Endothelial cell of umbilical vein (primary cell): ENCODE measurements around the gene RAD51B. TPM values are rescaled to one million over a fixed set of nuclear protein-coding genes. Genes with fewer than 3 reads are reported as not detected.

Experiments
- BruUV-seq: library from RNA; stranded (reverse); fragments of 400-500 nt; replicated peaks from 2 replicates; lab custom pipeline; 2021; lab: Mats Ljungman, UMichigan
- CTCF ChIA-PET: fragments of 300-600, 350-600 bp; sonication (Branson Sonifier 250); formaldehyde crosslinking; loops from one replicate; lab custom pipeline; 2021; ENCODE audit warnings: antibody characterized with exemption, inconsistent platforms; lab: Charles Lee
- POLR2A ChIA-PET: fragments of 300-600, 350-600 bp; sonication (Branson Sonifier 250); formaldehyde crosslinking; loops from one replicate; lab custom pipeline; 2021; ENCODE audit warnings: antibody characterized with exemption, inconsistent platforms; lab: Charles Lee
- DNase-seq: peaks from one replicate; pipeline ENCODE4 v3.0.0-alpha.2; 2011; ENCODE audit warnings: low read depth, low spot score
- FAIRE-seq: peaks from 2 replicates; lab custom pipeline; 2011; peaks lifted over from hg19 to GRCh38; lab: Jason Lieb, UNC
- H2AFZ ChIP-seq: 2 replicates; pipeline ENCODE4 v1.6.0; 2012; ENCODE audit warnings: low read depth, low read length, control low read depth, inconsistent platforms
- H3K27ac ChIP-seq: 2 replicates; pipeline ENCODE4 v1.5.1; 2011; ENCODE audit warnings: low read depth, mild to moderate bottlenecking, control low read depth, low read length, moderate library complexity; ENCODE audit not compliant: insufficient read depth
- H3K27me3 ChIP-seq, 2 experiments: 2 replicates each; pipeline versions ENCODE4 v1.6.0 to v1.6.1; 2011; ENCODE audit warnings: low read length in 2 of 2, mixed read lengths in 1 of 2; ENCODE audit not compliant: control insufficient read depth in 2 of 2, insufficient read depth in 2 of 2
- H3K36me3 ChIP-seq, 2 experiments: 2 replicates in 1 of 2; 3 replicates in 1 of 2; pipeline ENCODE4 v1.5.1; 2011; ENCODE audit warnings: low read length in 2 of 2, mild to moderate bottlenecking in 1 of 2, moderate library complexity in 1 of 2; ENCODE audit not compliant: control insufficient read depth in 2 of 2, insufficient read depth in 2 of 2; ENCODE audit errors: extremely low read depth in 1 of 2
- H3K4me1 ChIP-seq: 3 replicates; pipeline ENCODE4 v1.5.1; 2011; ENCODE audit warnings: mild to moderate bottlenecking, low read length; ENCODE audit not compliant: control insufficient read depth, insufficient read depth; ENCODE audit errors: extremely low read depth
- H3K4me2 ChIP-seq: 2 replicates; pipeline ENCODE4 v1.6.1; 2011; ENCODE audit warnings: low read length, control low read depth, mixed read lengths; ENCODE audit not compliant: insufficient read depth
- H3K4me3 ChIP-seq, 3 experiments: fragments of 200-600 bp in 1 of 3; sonication (generic), shearing (Covaris generic) in 1 of 3; replicated peaks in 1 of 3; 2 replicates each; pipeline ENCODE4 v1.5.1; 2011 to 2016; ENCODE audit warnings: control low read depth in 3 of 3, low read length in 3 of 3, mild to moderate bottlenecking in 2 of 3, inconsistent platforms in 1 of 3, low read depth in 1 of 3, moderate library complexity in 1 of 3; ENCODE audit not compliant: insufficient read depth in 1 of 3
- H3K79me2 ChIP-seq: 2 replicates; pipeline ENCODE4 v1.6.0; 2012; ENCODE audit warnings: low read length, inconsistent platforms; ENCODE audit not compliant: control insufficient read depth, insufficient read depth
- H3K9ac ChIP-seq: replicated peaks from 2 replicates; pipeline ENCODE3; 2011; ENCODE audit warnings: low read length, control low read depth; ENCODE audit not compliant: insufficient read depth; ENCODE audit errors: extremely low read depth
- H3K9me1 ChIP-seq: replicated peaks from 3 replicates; pipeline ENCODE4 v1.6.0; 2011; ENCODE audit warnings: mild to moderate bottlenecking, low read length; ENCODE audit not compliant: control insufficient read depth, insufficient read depth; ENCODE audit errors: extremely low read depth
- H3K9me3 ChIP-seq: replicated peaks from 2 replicates; pipeline ENCODE4 v1.5.1; 2012; ENCODE audit warnings: low read length, inconsistent platforms; ENCODE audit not compliant: control insufficient read depth, insufficient read depth
- H4K20me1 ChIP-seq: replicated peaks from 2 replicates; pipeline ENCODE3; 2011; ENCODE audit warnings: mild to moderate bottlenecking, low read length; ENCODE audit not compliant: control insufficient read depth, insufficient read depth; ENCODE audit errors: extremely low read depth
- CTCF ChIP-seq, 2 donors: IDR thresholded peaks; 1 replicate in 1 of 2; 2 replicates in 1 of 2; pipeline ENCODE4 v1.5.1; 2011; ENCODE audit warnings: low read length in 2 of 2, mild to moderate bottlenecking in 2 of 2, moderate library complexity in 2 of 2, control low read depth in 1 of 2, inconsistent platforms in 1 of 2, low read depth in 1 of 2; ENCODE audit not compliant: insufficient read depth in 1 of 2; ENCODE audit errors: extremely low read depth in 1 of 2
- EZH2 ChIP-seq: IDR thresholded peaks from 2 replicates; pipeline ENCODE4 v1.6.1; 2012; ENCODE audit warnings: borderline replicate concordance, low read depth, mild to moderate bottlenecking, moderate library complexity, low read length, inconsistent platforms; ENCODE audit not compliant: severe bottlenecking
- FOS ChIP-seq: IDR thresholded peaks from 2 replicates; pipeline ENCODE4 v1.6.1; 2011; ENCODE audit warnings: mild to moderate bottlenecking, low read length, moderate library complexity, borderline replicate concordance; ENCODE audit not compliant: insufficient read depth
- GATA2 ChIP-seq: IDR thresholded peaks from 2 replicates; pipeline ENCODE4 v1.7.0; 2011; ENCODE audit warnings: low read depth, mild to moderate bottlenecking, moderate library complexity, mixed read lengths, low read length; ENCODE audit not compliant: insufficient read length, insufficient read depth
- JUN ChIP-seq: IDR thresholded peaks from 2 replicates; pipeline ENCODE4 v1.6.1; 2011; ENCODE audit warnings: borderline replicate concordance, low read depth; ENCODE audit not compliant: insufficient read length, insufficient read depth
- MAX ChIP-seq: IDR thresholded peaks from 2 replicates; pipeline ENCODE4 v1.6.1; 2011; ENCODE audit not compliant: insufficient read depth, insufficient read length
- MYC ChIP-seq: IDR thresholded peaks from one replicate; pipeline ENCODE4 v1.6.1; 2011; ENCODE audit warnings: mild to moderate bottlenecking, low read depth, low read length
- POLR2A ChIP-seq: IDR thresholded peaks from 2 replicates; pipeline ENCODE4 v1.6.1; 2012; ENCODE audit warnings: low read depth, mild to moderate bottlenecking, control low read depth, low read length
- POLR2AphosphoS5 ChIP-seq: IDR thresholded peaks from 2 replicates; pipeline ENCODE4 v1.6.1; 2012; ENCODE audit warnings: low read depth, mild to moderate bottlenecking, control low read depth, low read length, moderate library complexity; ENCODE audit not compliant: insufficient read depth
- dilution Hi-C: fragments of 300-500 bp; cut with MboI; formaldehyde crosslinking; loops from one replicate; pipeline ENCODE4 v1.15.0; 2019; ENCODE audit warnings: low sequenced_read_pairs; ENCODE audit not compliant: extremely low pct_ligation_motif_present
- intact Hi-C: fragments of 100-400 bp; cut with micrococcal nuclease; formaldehyde crosslinking; loops from one replicate; pipeline ENCODE4 v1.10.0; 2022
- polyA plus RNA-seq, 4 experiments: library from polyadenylated mRNA; depleted of rRNA in 3 of 4; stranded (reverse) in 3 of 4; unstranded in 1 of 4; fragments of >200 nt; gene quantifications; 2 replicates each; pipeline versions ENCODE4 v1.2.1 to v1.2.3, GENCODE V29; 2011 to 2012; ENCODE audit warnings: missing spikeins in 1 of 4
- total RNA-seq: library from RNA; stranded (reverse); gene quantifications from 2 replicates; pipeline ENCODE4 v1.2.3, GENCODE V29; 2021

Gene RAD51B
- total and polyA plus RNA-seq, 2 donors (not counting 3 experiments of a cell fraction or from before 2014, with no cell fraction given) = 3.9 to 19.0 TPM

GRCh38 chr14:68741839-68742470 lies 922.4 kb downstream of the RAD51B start:
- Histone ChIP-seq H3K79me2 (no peaks in the 10 kb centered on the region), H3K9me1 (no peaks in the 10 kb centered on the region), H3K27me3 (no peaks in the 10 kb centered on the region), H3K9me3 (no peaks in the 10 kb centered on the region), H3K27ac (no peak overlapping the region), H2AFZ (no peak overlapping the region), H3K36me3 (no peaks in the 10 kb centered on the region), H3K9ac (no peak overlapping the region), H3K4me3 (no peak overlapping the region), H4K20me1 (no peaks in the 10 kb centered on the region), H3K4me2 (no peak overlapping the region), H3K4me1 (no peaks in the 10 kb centered on the region)
- DNase-seq = no peak
- dilution Hi-C loops = no loop called here
- no peak for FAIRE-seq
- ChIA-PET POLR2A (no interaction called here), CTCF (no interaction called here)
- TF ChIP-seq JUN = no peak
- TF ChIP-seq FOS = no peak
- TF ChIP-seq MAX = no peak
- TF ChIP-seq GATA2 = no peak
- TF ChIP-seq CTCF (IDR thresholded peaks at IDR 0.05; ENCODE audit: extremely low read depth in 1 of 2, insufficient read depth in 1 of 2, low read depth in 1 of 2, low read length in 2 of 2) = no peak
- TF ChIP-seq POLR2A = no peak
- TF ChIP-seq EZH2 = no peak
- no peak for TF ChIP-seq MYC
- no peak for TF ChIP-seq POLR2AphosphoS5
- intact Hi-C loops = no loop called here
- no TSS peak for BruUV-seq
